ENCODE results near the gene RAF1. TPM values are rescaled to one million over a fixed set of nuclear protein-coding genes. Genes with fewer than 3 reads are reported as not detected.

Gene RAF1
- total RNA-seq, 1 experiment from 2014 or later = 101 TPM

DNA sequence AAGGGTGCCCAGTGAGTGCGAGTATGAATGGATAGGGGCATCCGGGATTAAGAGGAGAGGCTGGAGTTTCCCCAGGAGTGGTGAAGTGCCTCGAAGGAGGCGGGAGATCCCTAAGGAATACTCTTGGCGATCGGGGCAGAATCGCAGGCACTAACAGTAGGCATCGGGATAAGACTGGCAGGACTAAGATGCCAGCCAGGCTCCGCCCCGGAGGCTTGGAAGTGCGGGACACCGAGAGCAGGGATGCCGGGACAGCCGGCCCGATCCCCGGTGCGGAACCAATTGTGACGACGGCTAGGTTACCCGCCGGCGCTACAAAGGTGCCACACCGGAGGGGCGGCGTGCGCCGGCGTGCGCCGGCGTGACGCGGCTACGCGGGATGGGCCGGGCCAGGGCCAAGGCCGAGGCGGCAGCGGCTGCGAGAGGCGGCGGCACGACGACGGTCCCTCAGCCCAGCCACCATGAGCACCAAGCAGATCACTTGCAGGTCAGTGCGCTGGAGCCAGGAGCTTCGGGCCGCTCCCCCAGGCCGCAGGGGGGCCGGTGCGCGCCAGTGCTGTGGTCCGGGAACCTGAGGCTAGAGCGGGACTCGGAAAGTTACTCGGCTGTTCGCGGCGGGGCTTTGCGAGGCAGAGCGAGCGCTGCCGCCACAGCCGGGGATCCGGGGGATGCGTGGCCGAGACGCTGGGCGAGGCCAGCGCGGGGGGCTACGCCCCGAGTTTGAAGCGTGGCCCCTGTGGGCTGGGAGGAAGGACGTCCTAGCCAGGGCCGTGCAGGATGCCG is 107.0 kb downstream of the RAF1 start, which contains the start of gene MKRN2 (continued):
- no peak for TF ChIP-seq GTF2I (CRISPR knock-in tag; conservative IDR thresholded peaks at IDR 0.05)
- no peak for TF ChIP-seq TEAD4 (CRISPR knock-in tag; IDR thresholded peaks at IDR 0.05)
- TF ChIP-seq MXD4 (CRISPR knock-in tag; IDR thresholded peaks at IDR 0.05; ENCODE audit: borderline replicate concordance) = no peak
- TF ChIP-seq, protein P1, sequence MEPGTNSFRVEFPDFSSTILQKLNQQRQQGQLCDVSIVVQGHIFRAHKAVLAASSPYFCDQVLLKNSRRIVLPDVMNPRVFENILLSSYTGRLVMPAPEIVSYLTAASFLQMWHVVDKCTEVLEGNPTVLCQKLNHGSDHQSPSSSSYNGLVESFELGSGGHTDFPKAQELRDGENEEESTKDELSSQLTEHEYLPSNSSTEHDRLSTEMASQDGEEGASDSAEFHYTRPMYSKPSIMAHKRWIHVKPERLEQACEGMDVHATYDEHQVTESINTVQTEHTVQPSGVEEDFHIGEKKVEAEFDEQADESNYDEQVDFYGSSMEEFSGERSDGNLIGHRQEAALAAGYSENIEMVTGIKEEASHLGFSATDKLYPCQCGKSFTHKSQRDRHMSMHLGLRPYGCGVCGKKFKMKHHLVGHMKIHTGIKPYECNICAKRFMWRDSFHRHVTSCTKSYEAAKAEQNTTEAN (CRISPR knock-in tag; IDR thresholded peaks at IDR 0.05) = no peak

DNA sequence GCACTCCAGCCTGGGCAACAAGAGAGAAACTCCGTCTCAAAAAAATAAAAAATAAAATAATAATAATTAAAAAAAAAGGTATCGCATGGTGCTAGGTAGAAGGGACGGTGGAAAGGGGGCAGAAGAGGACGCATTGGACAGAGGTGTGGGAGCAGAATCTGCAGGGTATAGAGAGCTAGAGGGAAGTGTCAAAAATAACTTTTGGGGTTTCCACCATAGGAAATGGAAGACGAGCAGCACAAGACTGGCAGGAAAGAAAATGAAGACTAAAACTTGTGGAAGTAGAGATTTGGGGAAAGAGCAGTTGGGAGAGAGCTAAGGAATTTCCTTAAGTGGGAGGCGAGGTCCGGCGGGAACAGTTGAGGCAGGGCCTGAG is 107.6 kb downstream of the RAF1 start:
- H3K27ac Mint-ChIP-seq = peak overlapping the region; percentile 47
- H3K4me3 Mint-ChIP-seq = peak overlapping the region; percentile 81
- peaks cover 17% of the 10 kb centered on the region for H3K27me3 Mint-ChIP-seq (ENCODE audit: low read depth)
- ATAC-seq (peak; percentile 4), DNase-seq (ENCODE audit: low spot score) (no peak)
- POLR2A ChIA-PET = interaction anchor here (0.9 kb wide), 1 partner anchor 108 kb away, joined by 3 read pairs; the partner anchor contains the start of gene RAF1
- CTCF ChIA-PET = interaction anchor here (0.7 kb wide), 1 partner anchor 18 kb away, joined by 3 read pairs; no protein-coding TSS in a partner anchor
- H3K9me3 Mint-ChIP-seq = no peaks in the 10 kb centered on the region
- TF ChIP-seq ZNF138 (CRISPR knock-in tag; conservative IDR thresholded peaks at IDR 0.05) (no peak), RORB (CRISPR knock-in tag; IDR thresholded peaks at IDR 0.05) (no peak), MYBL2 (CRISPR knock-in tag; IDR thresholded peaks at IDR 0.05) (no peak), EMX1 (CRISPR knock-in tag; IDR thresholded peaks at IDR 0.05) (no peak), CREM (CRISPR knock-in tag; IDR thresholded peaks at IDR 0.05) (no peak), ZNF671 (CRISPR knock-in tag; IDR thresholded peaks at IDR 0.05) (no peak), ZBTB21 (CRISPR knock-in tag; IDR thresholded peaks at IDR 0.05; ENCODE audit: borderline replicate concordance) (no peak), PRRX2 (CRISPR knock-in tag; IDR thresholded peaks at IDR 0.05) (no peak), ZNF317 (CRISPR knock-in tag; IDR thresholded peaks at IDR 0.05; ENCODE audit: borderline replicate concordance, low read depth) (no peak)
- TF ChIP-seq, protein P2, sequence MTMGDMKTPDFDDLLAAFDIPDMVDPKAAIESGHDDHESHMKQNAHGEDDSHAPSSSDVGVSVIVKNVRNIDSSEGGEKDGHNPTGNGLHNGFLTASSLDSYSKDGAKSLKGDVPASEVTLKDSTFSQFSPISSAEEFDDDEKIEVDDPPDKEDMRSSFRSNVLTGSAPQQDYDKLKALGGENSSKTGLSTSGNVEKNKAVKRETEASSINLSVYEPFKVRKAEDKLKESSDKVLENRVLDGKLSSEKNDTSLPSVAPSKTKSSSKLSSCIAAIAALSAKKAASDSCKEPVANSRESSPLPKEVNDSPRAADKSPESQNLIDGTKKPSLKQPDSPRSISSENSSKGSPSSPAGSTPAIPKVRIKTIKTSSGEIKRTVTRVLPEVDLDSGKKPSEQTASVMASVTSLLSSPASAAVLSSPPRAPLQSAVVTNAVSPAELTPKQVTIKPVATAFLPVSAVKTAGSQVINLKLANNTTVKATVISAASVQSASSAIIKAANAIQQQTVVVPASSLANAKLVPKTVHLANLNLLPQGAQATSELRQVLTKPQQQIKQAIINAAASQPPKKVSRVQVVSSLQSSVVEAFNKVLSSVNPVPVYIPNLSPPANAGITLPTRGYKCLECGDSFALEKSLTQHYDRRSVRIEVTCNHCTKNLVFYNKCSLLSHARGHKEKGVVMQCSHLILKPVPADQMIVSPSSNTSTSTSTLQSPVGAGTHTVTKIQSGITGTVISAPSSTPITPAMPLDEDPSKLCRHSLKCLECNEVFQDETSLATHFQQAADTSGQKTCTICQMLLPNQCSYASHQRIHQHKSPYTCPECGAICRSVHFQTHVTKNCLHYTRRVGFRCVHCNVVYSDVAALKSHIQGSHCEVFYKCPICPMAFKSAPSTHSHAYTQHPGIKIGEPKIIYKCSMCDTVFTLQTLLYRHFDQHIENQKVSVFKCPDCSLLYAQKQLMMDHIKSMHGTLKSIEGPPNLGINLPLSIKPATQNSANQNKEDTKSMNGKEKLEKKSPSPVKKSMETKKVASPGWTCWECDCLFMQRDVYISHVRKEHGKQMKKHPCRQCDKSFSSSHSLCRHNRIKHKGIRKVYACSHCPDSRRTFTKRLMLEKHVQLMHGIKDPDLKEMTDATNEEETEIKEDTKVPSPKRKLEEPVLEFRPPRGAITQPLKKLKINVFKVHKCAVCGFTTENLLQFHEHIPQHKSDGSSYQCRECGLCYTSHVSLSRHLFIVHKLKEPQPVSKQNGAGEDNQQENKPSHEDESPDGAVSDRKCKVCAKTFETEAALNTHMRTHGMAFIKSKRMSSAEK (CRISPR knock-in tag; IDR thresholded peaks at IDR 0.05; ENCODE audit: borderline replicate concordance) = no peak
- TF ChIP-seq, protein P3, sequence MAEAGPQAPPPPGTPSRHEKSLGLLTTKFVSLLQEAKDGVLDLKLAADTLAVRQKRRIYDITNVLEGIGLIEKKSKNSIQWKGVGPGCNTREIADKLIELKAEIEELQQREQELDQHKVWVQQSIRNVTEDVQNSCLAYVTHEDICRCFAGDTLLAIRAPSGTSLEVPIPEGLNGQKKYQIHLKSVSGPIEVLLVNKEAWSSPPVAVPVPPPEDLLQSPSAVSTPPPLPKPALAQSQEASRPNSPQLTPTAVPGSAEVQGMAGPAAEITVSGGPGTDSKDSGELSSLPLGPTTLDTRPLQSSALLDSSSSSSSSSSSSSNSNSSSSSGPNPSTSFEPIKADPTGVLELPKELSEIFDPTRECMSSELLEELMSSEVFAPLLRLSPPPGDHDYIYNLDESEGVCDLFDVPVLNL (CRISPR knock-in tag; IDR thresholded peaks at IDR 0.05; ENCODE audit: borderline replicate concordance, low read depth) = no peak
- TF ChIP-seq, protein P4, sequence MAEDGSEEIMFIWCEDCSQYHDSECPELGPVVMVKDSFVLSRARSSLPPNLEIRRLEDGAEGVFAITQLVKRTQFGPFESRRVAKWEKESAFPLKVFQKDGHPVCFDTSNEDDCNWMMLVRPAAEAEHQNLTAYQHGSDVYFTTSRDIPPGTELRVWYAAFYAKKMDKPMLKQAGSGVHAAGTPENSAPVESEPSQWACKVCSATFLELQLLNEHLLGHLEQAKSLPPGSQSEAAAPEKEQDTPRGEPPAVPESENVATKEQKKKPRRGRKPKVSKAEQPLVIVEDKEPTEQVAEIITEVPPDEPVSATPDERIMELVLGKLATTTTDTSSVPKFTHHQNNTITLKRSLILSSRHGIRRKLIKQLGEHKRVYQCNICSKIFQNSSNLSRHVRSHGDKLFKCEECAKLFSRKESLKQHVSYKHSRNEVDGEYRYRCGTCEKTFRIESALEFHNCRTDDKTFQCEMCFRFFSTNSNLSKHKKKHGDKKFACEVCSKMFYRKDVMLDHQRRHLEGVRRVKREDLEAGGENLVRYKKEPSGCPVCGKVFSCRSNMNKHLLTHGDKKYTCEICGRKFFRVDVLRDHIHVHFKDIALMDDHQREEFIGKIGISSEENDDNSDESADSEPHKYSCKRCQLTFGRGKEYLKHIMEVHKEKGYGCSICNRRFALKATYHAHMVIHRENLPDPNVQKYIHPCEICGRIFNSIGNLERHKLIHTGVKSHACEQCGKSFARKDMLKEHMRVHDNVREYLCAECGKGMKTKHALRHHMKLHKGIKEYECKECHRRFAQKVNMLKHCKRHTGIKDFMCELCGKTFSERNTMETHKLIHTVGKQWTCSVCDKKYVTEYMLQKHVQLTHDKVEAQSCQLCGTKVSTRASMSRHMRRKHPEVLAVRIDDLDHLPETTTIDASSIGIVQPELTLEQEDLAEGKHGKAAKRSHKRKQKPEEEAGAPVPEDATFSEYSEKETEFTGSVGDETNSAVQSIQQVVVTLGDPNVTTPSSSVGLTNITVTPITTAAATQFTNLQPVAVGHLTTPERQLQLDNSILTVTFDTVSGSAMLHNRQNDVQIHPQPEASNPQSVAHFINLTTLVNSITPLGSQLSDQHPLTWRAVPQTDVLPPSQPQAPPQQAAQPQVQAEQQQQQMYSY (CRISPR knock-in tag; IDR thresholded peaks at IDR 0.05) = no peak
- TF ChIP-seq, protein P5, sequence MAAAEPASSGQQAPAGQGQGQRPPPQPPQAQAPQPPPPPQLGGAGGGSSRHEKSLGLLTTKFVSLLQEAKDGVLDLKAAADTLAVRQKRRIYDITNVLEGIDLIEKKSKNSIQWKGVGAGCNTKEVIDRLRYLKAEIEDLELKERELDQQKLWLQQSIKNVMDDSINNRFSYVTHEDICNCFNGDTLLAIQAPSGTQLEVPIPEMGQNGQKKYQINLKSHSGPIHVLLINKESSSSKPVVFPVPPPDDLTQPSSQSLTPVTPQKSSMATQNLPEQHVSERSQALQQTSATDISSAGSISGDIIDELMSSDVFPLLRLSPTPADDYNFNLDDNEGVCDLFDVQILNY (CRISPR knock-in tag; IDR thresholded peaks at IDR 0.05) = no peak
- TF ChIP-seq, protein P6, sequence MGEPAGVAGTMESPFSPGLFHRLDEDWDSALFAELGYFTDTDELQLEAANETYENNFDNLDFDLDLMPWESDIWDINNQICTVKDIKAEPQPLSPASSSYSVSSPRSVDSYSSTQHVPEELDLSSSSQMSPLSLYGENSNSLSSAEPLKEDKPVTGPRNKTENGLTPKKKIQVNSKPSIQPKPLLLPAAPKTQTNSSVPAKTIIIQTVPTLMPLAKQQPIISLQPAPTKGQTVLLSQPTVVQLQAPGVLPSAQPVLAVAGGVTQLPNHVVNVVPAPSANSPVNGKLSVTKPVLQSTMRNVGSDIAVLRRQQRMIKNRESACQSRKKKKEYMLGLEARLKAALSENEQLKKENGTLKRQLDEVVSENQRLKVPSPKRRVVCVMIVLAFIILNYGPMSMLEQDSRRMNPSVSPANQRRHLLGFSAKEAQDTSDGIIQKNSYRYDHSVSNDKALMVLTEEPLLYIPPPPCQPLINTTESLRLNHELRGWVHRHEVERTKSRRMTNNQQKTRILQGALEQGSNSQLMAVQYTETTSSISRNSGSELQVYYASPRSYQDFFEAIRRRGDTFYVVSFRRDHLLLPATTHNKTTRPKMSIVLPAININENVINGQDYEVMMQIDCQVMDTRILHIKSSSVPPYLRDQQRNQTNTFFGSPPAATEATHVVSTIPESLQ (CRISPR knock-in tag; IDR thresholded peaks at IDR 0.05) = no peak
- TF ChIP-seq, protein P7, sequence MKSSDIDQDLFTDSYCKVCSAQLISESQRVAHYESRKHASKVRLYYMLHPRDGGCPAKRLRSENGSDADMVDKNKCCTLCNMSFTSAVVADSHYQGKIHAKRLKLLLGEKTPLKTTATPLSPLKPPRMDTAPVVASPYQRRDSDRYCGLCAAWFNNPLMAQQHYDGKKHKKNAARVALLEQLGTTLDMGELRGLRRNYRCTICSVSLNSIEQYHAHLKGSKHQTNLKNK (CRISPR knock-in tag; IDR thresholded peaks at IDR 0.05) = no peak
- peaks cover 36% of the 10 kb centered on the region for H3K4me1 Mint-ChIP-seq
- no peaks in the 10 kb centered on the region for H3K36me3 Mint-ChIP-seq
